BE2C (cell line): ENCODE results near the gene MAB21L2.

Experiments used
- DNase-seq: peaks from one replicate; pipeline ENCODE4 v3.0.0-alpha.2; 2020
- H3K27me3 ChIP-seq: fragments of 250-450 bp; sonication (Bioruptor Pico); 2 replicates; pipeline ENCODE4 v1.5.1; 2020; ENCODE audit warnings: mild to moderate bottlenecking
- H3K36me3 ChIP-seq: fragments of 250-450 bp; sonication (Bioruptor Pico); 2 replicates; pipeline ENCODE4 v1.5.1; 2020; ENCODE audit warnings: mild to moderate bottlenecking
- H3K4me1 ChIP-seq: fragments of 250-450 bp; sonication (Bioruptor Pico); 2 replicates; pipeline ENCODE4 v1.5.1; 2020
- H3K4me3 ChIP-seq: 2 replicates; pipeline ENCODE4 v1.5.1; 2011; ENCODE audit warnings: low read depth, low read length
- H3K9me3 ChIP-seq: fragments of 250-450 bp; sonication (Bioruptor Pico); 2 replicates; pipeline ENCODE4 v1.5.1; 2020
- CTCF ChIP-seq: IDR thresholded peaks from 2 replicates; pipeline ENCODE4 v1.5.1; 2012; ENCODE audit warnings: mild to moderate bottlenecking, low read depth, low read length

MAB21L2 gene

GRCh38 chr4:150570862-150571261 is 11.1 kb upstream of the MAB21L2 start:
- DNase-seq: no peak
- H3K4me3 ChIP-seq: no peak overlapping the region
- no peaks in the 10 kb centered on the region for H3K9me3 ChIP-seq
- H3K27me3 ChIP-seq: no peaks in the 10 kb centered on the region
- peaks cover 56% of the 10 kb centered on the region for H3K4me1 ChIP-seq
- no peak for TF ChIP-seq CTCF
- peaks cover 8% of the 10 kb centered on the region for H3K36me3 ChIP-seq

GRCh38 chr4:150572704-150573504 is 9.0 kb upstream of the MAB21L2 start:
- Histone ChIP-seq H3K4me3 (peak overlapping the region; percentile 4; the same call in 1 of the 2 replicates), H3K27me3 (no peaks in the 10 kb centered on the region), H3K36me3 (no peaks in the 10 kb centered on the region; the same call in none of the 2 replicates), H3K9me3 (no peaks in the 10 kb centered on the region), H3K4me1 (peaks cover 56% of the 10 kb centered on the region)
- DNase-seq: no peak
- no peak for TF ChIP-seq CTCF

DNA sequence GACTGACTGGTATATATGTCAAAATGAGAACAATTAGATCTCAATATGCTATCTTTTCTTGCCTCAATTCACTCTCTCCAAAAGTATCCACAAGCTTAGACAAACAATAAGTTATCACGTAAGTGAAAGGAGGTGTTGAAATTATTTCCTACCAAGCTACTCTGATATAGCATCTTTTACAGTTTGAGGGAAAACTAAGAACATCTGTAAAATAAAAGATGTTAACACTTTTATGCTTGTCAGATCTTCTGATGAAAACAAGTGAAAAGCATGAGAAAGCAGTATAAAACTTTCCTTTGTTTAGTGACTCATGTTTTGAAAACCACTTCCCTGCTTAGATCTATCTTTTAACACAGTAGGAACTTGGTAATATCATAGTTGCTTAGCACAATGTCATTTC is 8.4 kb upstream of the MAB21L2 start:
- DNase-seq: no peak

GRCh38 chr4:150574678-150575077 is 7.3 kb upstream of the MAB21L2 start:
- Histone ChIP-seq H3K4me3 (peak overlapping the region; percentile 34), H3K4me1 (peaks cover 46% of the 10 kb centered on the region), H3K27me3 (no peaks in the 10 kb centered on the region), H3K9me3 (no peaks in the 10 kb centered on the region), H3K36me3 (peaks cover 4% of the 10 kb centered on the region)
- DNase-seq: no peak
- no peak for TF ChIP-seq CTCF

More for the DNA sequence above, 8.4 kb upstream of the MAB21L2 start:
- Histone ChIP-seq H3K36me3 (no peaks in the 10 kb centered on the region; the same call in none of the 2 replicates), H3K4me1 (peaks cover 55% of the 10 kb centered on the region), H3K4me3 (peak overlapping the region; percentile 4; the same call in 1 of the 2 replicates), H3K9me3 (no peaks in the 10 kb centered on the region), H3K27me3 (no peaks in the 10 kb centered on the region)
- no peak for TF ChIP-seq CTCF

GRCh38 chr4:150577796-150578195 is 4.2 kb upstream of the MAB21L2 start:
- no peaks in the 10 kb centered on the region for H3K27me3 ChIP-seq
- peaks cover 18% of the 10 kb centered on the region for H3K36me3 ChIP-seq
- H3K4me1 ChIP-seq: peaks cover 24% of the 10 kb centered on the region
- DNase-seq: no peak
- TF ChIP-seq CTCF: no peak
- peak overlapping the region; percentile 91 for H3K4me3 ChIP-seq
- no peaks in the 10 kb centered on the region for H3K9me3 ChIP-seq
